HepG2 (cell line): ENCODE measurements around the gene TGM2. TPM values are rescaled to one million over a fixed set of nuclear protein-coding genes. Genes with fewer than 3 reads are reported as not detected.
A peak's percentile ranks its signal among the peaks of the same experiment; 100 is the strongest.

Experiments
- CBX5 ChIP-seq: sonication (generic); formaldehyde crosslinking; IDR thresholded peaks from 2 replicates; pipeline ENCODE4 v1.4.0; 2020; ENCODE audit warnings: missing genetic modification reagents, borderline replicate concordance
- CHD2 ChIP-seq: IDR thresholded peaks from 2 replicates; pipeline ENCODE4 v1.6.1; 2011; ENCODE audit warnings: low read depth, low read length, improper control_type of control experiment
- DPF2 ChIP-seq: sonication (generic); formaldehyde crosslinking; IDR thresholded peaks from 2 replicates; pipeline ENCODE4 v1.4.0; 2020; ENCODE audit warnings: mild to moderate bottlenecking, low read depth, missing genetic modification reagents, borderline replicate concordance
- GATAD2A ChIP-seq: IDR thresholded peaks from 2 replicates; pipeline ENCODE4 v1.6.1; 2016
- NFKB2 ChIP-seq: sonication (generic); formaldehyde crosslinking; IDR thresholded peaks from 2 replicates; pipeline ENCODE4 v1.4.0; 2020; ENCODE audit warnings: missing genetic modification reagents, borderline replicate concordance
- NONO ChIP-seq, 2 experiments: fragments of 450-650 bp in 1 of 2; sonication (generic) in 1 of 2; formaldehyde crosslinking in 1 of 2; IDR thresholded peaks in 1 of 2; conservative IDR thresholded peaks in 1 of 2; 2 replicates each; pipeline versions ENCODE4 v1.6.1 to v1.8.0; 2017 to 2022; ENCODE audit warnings: mild to moderate bottlenecking in 1 of 2, missing genetic modification reagents in 1 of 2, moderate library complexity in 1 of 2
- REL ChIP-seq: sonication (generic); formaldehyde crosslinking; conservative IDR thresholded peaks from 2 replicates; pipeline ENCODE4 v1.8.0; 2022; ENCODE audit warnings: mild to moderate bottlenecking, missing genetic modification reagents, moderate library complexity
- SOX13 ChIP-seq, 3 experiments: fragments of 450-650 bp in 1 of 3; sonication (generic) in 1 of 3; formaldehyde crosslinking in 1 of 3; IDR thresholded peaks in 2 of 3; conservative IDR thresholded peaks in 1 of 3; 2 replicates each; pipeline versions ENCODE4 v1.5.0 to v1.6.1; 2016 to 2020; ENCODE audit warnings: antibody characterized with exemption in 1 of 3, mild to moderate bottlenecking in 1 of 3, missing compliant biosample characterization in 1 of 3, missing genetic modification reagents in 1 of 3, moderate library complexity in 1 of 3
- SOX5 ChIP-seq: IDR thresholded peaks from 2 replicates; pipeline ENCODE4 v1.6.1; 2016; ENCODE audit warnings: borderline replicate concordance
- TEAD3 ChIP-seq: optimal IDR thresholded peaks from 2 replicates; pipeline ENCODE3; 2016; ENCODE audit warnings: borderline replicate concordance
- TOE1 ChIP-seq: sonication (generic); formaldehyde crosslinking; IDR thresholded peaks from 2 replicates; pipeline ENCODE4 v1.4.0; 2020; ENCODE audit warnings: mild to moderate bottlenecking, missing genetic modification reagents
- ZBTB25 ChIP-seq: IDR thresholded peaks from 2 replicates; pipeline ENCODE4 v1.6.1; 2018; ENCODE audit warnings: missing genetic modification reagents
- ZFP36 ChIP-seq: fragments of 150-350 bp; IDR thresholded peaks from 2 replicates; pipeline ENCODE4 v1.6.1; 2018; ENCODE audit warnings: borderline replicate concordance, low read length, low read depth; ENCODE audit not compliant: partially characterized antibody
- ZNF383 ChIP-seq: sonication (generic); formaldehyde crosslinking; IDR thresholded peaks from 2 replicates; pipeline ENCODE4 v1.4.0; 2020; ENCODE audit warnings: missing genetic modification reagents, mild to moderate bottlenecking, borderline replicate concordance
- ZSCAN25 ChIP-seq: sonication (generic); formaldehyde crosslinking; IDR thresholded peaks from 2 replicates; pipeline ENCODE4 v1.8.0; 2022; ENCODE audit warnings: mild to moderate bottlenecking, missing genetic modification reagents
- polyA plus RNA-seq, 8 experiments: library from polyadenylated mRNA; depleted of rRNA in 3 of 8; stranded (reverse) in 7 of 8; unstranded in 1 of 8; fragments of >200 nt; fragmentation: Illumina TruSeq in 4 of 8; extraction: Trizol in 4 of 8; gene quantifications; 2 replicates each; pipeline versions ENCODE4 v1.2.1 to v1.2.3, GENCODE V29; 2011 to 2016; ENCODE audit warnings: low read depth in 4 of 8, missing spikeins in 1 of 8, mixed read lengths in 1 of 8; ENCODE audit not compliant: insufficient read depth in 1 of 8
- total RNA-seq, 5 experiments: library from RNA; depleted of rRNA; stranded (reverse); fragments of >200 nt; fragmentation: Illumina TruSeq; extraction: Trizol; gene quantifications; 2 replicates each; pipeline ENCODE4 v1.2.3, GENCODE V29; 2016; ENCODE audit warnings: low read depth in 1 of 5
- TF ChIP-seq, protein P1 (sequence below): sonication (generic); formaldehyde crosslinking; conservative IDR thresholded peaks from 2 replicates; pipeline ENCODE4 v1.4.0; 2020; ENCODE audit warnings: missing genetic modification reagents
- TF ChIP-seq, protein P2 (sequence below): sonication (generic); formaldehyde crosslinking; IDR thresholded peaks from 2 replicates; pipeline ENCODE4 v1.8.0; 2022; ENCODE audit warnings: low read depth, missing genetic modification reagents
- TF ChIP-seq, protein P3 (sequence below): IDR thresholded peaks from 2 replicates; pipeline ENCODE4 v1.6.1; 2016; ENCODE audit warnings: missing compliant biosample characterization, missing genetic modification reagents, borderline replicate concordance
- TF ChIP-seq, protein P4 (sequence below): sonication (generic); formaldehyde crosslinking; conservative IDR thresholded peaks from 2 replicates; pipeline ENCODE4 v1.8.0; 2022; ENCODE audit warnings: mild to moderate bottlenecking, moderate library complexity, missing genetic modification reagents

TGM2 gene
- total and polyA plus RNA-seq, 2 of the 13 experiments (the other 11 are each of a cell fraction or from before 2014, with no cell fraction given) = 4.2 to 46.4 TPM

- peak; percentile 56 for TF ChIP-seq TEAD3 (CRISPR knock-in tag)
- 0 out of 2 replicates have a peak, but pooled peaks have one; percentile 32 for TF ChIP-seq REL (CRISPR knock-in tag)
- TF ChIP-seq GATAD2A (CRISPR knock-in tag) = peak; percentile 63; the same call in 1 of the 2 replicates
- 0 out of 2 replicates have a peak, but pooled peaks have one; percentile 37 for TF ChIP-seq ZNF383 (CRISPR knock-in tag)
- TF ChIP-seq DPF2 (CRISPR knock-in tag) = peak; percentile 32; the same call in 1 of the 2 replicates
- TF ChIP-seq, protein P1, sequence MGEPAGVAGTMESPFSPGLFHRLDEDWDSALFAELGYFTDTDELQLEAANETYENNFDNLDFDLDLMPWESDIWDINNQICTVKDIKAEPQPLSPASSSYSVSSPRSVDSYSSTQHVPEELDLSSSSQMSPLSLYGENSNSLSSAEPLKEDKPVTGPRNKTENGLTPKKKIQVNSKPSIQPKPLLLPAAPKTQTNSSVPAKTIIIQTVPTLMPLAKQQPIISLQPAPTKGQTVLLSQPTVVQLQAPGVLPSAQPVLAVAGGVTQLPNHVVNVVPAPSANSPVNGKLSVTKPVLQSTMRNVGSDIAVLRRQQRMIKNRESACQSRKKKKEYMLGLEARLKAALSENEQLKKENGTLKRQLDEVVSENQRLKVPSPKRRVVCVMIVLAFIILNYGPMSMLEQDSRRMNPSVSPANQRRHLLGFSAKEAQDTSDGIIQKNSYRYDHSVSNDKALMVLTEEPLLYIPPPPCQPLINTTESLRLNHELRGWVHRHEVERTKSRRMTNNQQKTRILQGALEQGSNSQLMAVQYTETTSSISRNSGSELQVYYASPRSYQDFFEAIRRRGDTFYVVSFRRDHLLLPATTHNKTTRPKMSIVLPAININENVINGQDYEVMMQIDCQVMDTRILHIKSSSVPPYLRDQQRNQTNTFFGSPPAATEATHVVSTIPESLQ (CRISPR knock-in tag) = peak; percentile 92; the same call in 1 of the 2 replicates
- TF ChIP-seq ZBTB25 (CRISPR knock-in tag) = peak; percentile 87; the same call in 1 of the 2 replicates
- TF ChIP-seq, protein P2, sequence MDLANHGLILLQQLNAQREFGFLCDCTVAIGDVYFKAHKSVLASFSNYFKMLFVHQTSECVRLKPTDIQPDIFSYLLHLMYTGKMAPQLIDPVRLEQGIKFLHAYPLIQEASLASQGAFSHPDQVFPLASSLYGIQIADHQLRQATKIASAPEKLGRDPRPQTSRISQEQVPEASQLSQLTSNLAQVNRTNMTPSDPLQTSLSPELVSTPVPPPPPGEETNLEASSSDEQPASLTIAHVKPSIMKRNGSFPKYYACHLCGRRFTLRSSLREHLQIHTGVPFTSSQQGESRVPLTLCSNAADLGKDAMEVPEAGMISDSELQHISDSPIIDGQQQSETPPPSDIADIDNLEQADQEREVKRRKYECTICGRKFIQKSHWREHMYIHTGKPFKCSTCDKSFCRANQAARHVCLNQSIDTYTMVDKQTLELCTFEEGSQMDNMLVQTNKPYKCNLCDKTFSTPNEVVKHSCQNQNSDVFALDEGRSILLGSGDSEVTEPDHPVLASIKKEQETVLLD (CRISPR knock-in tag) = peak; percentile 31; the same call in 1 of the 2 replicates
- TF ChIP-seq ZFP36 = no peak
- no peak for TF ChIP-seq CHD2
- peak; percentile 77; the same call in 1 of the 2 replicates for TF ChIP-seq TOE1 (CRISPR knock-in tag)
- no peak; the same call in 1 of the 2 replicates for TF ChIP-seq NONO (IDR thresholded peaks at IDR 0.05)
- peak; percentile 85 for TF ChIP-seq NONO (CRISPR knock-in tag; conservative IDR thresholded peaks at IDR 0.05)
- 0 out of 2 replicates have a peak, but pooled peaks have one; percentile 22 for TF ChIP-seq SOX13 (IDR thresholded peaks at IDR 0.05)
- TF ChIP-seq SOX13 (CRISPR knock-in tag; conservative IDR thresholded peaks at IDR 0.05 in 1 of 2, IDR thresholded peaks at IDR 0.05 in 1 of 2) = peak in 1 of 2 experiments; percentile 73; a peak in 2 of 4 replicates
- peak; percentile 81; the same call in 1 of the 2 replicates for TF ChIP-seq NFKB2 (CRISPR knock-in tag)
- peak; percentile 86; the same call in 1 of the 2 replicates for TF ChIP-seq ZSCAN25
- TF ChIP-seq SOX5 (CRISPR knock-in tag) = peak; percentile 76
- no peak for TF ChIP-seq CBX5 (CRISPR knock-in tag)
- TF ChIP-seq, protein P3, sequence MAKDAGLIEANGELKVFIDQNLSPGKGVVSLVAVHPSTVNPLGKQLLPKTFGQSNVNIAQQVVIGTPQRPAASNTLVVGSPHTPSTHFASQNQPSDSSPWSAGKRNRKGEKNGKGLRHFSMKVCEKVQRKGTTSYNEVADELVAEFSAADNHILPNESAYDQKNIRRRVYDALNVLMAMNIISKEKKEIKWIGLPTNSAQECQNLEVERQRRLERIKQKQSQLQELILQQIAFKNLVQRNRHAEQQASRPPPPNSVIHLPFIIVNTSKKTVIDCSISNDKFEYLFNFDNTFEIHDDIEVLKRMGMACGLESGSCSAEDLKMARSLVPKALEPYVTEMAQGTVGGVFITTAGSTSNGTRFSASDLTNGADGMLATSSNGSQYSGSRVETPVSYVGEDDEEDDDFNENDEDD (CRISPR knock-in tag) = peak; percentile 60; the same call in 1 of the 2 replicates
- TF ChIP-seq, protein P4, sequence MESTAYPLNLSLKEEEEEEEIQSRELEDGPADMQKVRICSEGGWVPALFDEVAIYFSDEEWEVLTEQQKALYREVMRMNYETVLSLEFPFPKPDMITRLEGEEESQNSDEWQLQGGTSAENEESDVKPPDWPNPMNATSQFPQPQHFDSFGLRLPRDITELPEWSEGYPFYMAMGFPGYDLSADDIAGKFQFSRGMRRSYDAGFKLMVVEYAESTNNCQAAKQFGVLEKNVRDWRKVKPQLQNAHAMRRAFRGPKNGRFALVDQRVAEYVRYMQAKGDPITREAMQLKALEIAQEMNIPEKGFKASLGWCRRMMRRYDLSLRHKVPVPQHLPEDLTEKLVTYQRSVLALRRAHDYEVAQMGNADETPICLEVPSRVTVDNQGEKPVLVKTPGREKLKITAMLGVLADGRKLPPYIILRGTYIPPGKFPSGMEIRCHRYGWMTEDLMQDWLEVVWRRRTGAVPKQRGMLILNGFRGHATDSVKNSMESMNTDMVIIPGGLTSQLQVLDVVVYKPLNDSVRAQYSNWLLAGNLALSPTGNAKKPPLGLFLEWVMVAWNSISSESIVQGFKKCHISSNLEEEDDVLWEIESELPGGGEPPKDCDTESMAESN = 0 out of 2 replicates have a peak, but pooled peaks have one; percentile 64
Observed at GRCh38 chr20:38165089-38165965, at the start of gene TGM2 (continued).
